Activated naive CD8-positive, alpha-beta T cell treated with anti-CD3 and anti-CD28 coated beads for 36 hours (primary cell): Measurements from ENCODE around the gene TFAP2E. TPM values are rescaled to one million over a fixed set of nuclear protein-coding genes. Genes with fewer than 3 reads are reported as not detected.
A peak's percentile ranks its signal among the peaks of the same experiment; 100 is the strongest.
"Not testable (repeated sequence)": the region's sequence is repeated elsewhere in the genome, so short reads cannot be mapped to it uniquely, and the experiment has no call there.

Source experiments
- DNase-seq: peaks from one replicate; pipeline ENCODE4 v3.0.0; 2021
- H3K27ac Mint-ChIP-seq: one replicate; pipeline ENCODE4 v1.8.0; 2022; ENCODE audit warnings: mild to moderate bottlenecking, moderate library complexity, mixed read lengths
- H3K27me3 Mint-ChIP-seq: one replicate; pipeline ENCODE4 v1.8.0; 2022; ENCODE audit warnings: mild to moderate bottlenecking, mixed read lengths
- H3K36me3 Mint-ChIP-seq: one replicate; pipeline ENCODE4 v1.8.0; 2021; ENCODE audit warnings: mild to moderate bottlenecking, mixed read lengths
- H3K4me1 Mint-ChIP-seq: one replicate; pipeline ENCODE4 v1.8.0; 2021; ENCODE audit warnings: mixed read lengths
- H3K4me3 Mint-ChIP-seq: one replicate; pipeline ENCODE4 v1.8.0; 2022; ENCODE audit warnings: mild to moderate bottlenecking, moderate library complexity, mixed read lengths
- H3K9me3 Mint-ChIP-seq: one replicate; pipeline ENCODE4 v1.8.0; 2022; ENCODE audit warnings: mixed read lengths
- total RNA-seq, 2 experiments: library from RNA; stranded (reverse); gene quantifications; one replicate each; pipeline ENCODE4 v1.2.3, GENCODE V29; 2021

TFAP2E gene
- total RNA-seq, 2 experiments from 2014 or later, result 0.27 to 0.32 TPM

DNA sequence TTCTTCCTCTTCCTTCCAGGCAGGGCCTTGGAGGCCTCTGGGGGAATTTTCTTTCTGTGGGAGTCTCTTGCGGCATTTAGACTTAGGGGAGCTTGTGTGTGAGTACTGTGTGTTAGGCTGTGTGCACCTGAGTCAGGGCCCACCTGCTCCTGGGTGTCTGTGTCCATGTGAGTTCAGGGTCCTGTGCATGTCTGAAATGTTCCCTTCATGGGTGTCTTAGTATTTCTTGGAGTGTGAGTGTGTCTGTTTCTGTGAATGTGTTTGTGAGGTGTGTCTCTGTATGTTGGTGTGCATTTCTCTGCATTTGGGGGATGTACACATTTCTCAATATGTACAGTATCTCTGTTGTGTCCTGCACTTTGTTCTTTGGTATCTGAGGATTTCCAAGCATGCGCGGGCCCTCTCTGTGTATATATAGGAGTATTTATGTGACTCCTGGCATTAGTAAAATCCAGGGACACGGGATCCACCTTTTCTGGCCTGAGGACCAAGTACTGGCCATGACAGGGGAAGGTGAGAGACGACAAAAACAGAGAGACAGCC lies 2.4 kb downstream of the TFAP2E start:
- no peaks in the 10 kb centered on the region for H3K9me3 Mint-ChIP-seq
- DNase-seq, result no peak
- H3K27ac Mint-ChIP-seq, result no peak overlapping the region
- H3K4me1 Mint-ChIP-seq, result peaks cover 17% of the 10 kb centered on the region
- no peak overlapping the region for H3K4me3 Mint-ChIP-seq
- H3K36me3 Mint-ChIP-seq, result no peaks in the 10 kb centered on the region
- H3K27me3 Mint-ChIP-seq, result peaks cover 16% of the 10 kb centered on the region

- Mint-ChIP-seq H3K4me1 (peaks cover 17% of the 10 kb centered on the region), H3K4me3 (peak overlapping the region; percentile 63), H3K36me3 (no peaks in the 10 kb centered on the region), H3K27ac (no peak overlapping the region), H3K27me3 (peaks cover 16% of the 10 kb centered on the region), H3K9me3 (no peaks in the 10 kb centered on the region)
- no peak for DNase-seq
Measured at GRCh38 chr1:35576061-35576765, 3.1 kb downstream of the TFAP2E start.

DNA sequence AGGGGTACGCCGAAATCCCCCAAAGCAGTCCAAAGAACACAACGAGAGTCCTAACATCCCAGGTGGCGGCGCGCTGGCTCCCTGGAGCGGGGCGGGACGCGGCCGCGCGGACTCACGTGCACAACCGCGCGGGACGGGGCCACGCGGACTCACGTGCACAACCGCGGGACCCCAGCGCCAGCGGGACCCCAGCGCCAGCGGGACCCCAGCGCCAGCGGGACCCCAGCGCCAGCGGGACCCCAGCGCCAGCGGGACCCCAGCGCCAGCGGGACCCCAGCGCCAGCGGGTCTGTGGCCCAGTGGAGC lies 3.6 kb downstream of the TFAP2E start:
- Mint-ChIP-seq H3K4me1 (peaks cover 17% of the 10 kb centered on the region), H3K27me3 (peaks cover 16% of the 10 kb centered on the region), H3K4me3 (peak overlapping the region; percentile 63)
- H3K27ac Mint-ChIP-seq, H3K36me3 Mint-ChIP-seq, H3K9me3 Mint-ChIP-seq, DNase-seq: not testable (repeated sequence)

GRCh38 chr1:35577071-35577998 lies 4.2 kb downstream of the TFAP2E start:
- Mint-ChIP-seq H3K9me3 (no peaks in the 10 kb centered on the region), H3K27me3 (peaks cover 16% of the 10 kb centered on the region), H3K4me1 (peaks cover 17% of the 10 kb centered on the region), H3K4me3 (peak overlapping the region; percentile 79), H3K36me3 (no peaks in the 10 kb centered on the region), H3K27ac (peak overlapping the region; percentile 79)
- peak; percentile 71 for DNase-seq

DNA sequence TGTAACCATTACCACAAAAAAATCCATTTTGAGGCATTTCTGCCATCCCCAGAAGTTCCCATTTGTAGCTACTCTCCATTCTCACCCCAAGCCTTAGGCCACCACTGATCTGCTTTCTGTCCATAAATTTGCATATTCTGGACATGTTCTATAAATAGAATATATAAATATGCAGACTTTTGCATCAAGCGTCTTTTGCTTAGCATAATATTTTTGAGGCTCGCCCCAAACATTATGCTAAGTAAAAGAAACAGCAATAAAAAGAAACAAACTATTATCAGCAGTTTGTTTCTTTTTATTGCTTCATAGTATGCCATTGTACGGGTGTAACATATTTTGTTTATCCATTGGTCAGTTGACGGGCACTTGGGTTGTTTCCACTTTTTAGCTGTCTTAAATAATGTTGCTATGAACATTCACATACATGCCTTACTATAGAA lies 7.9 kb downstream of the TFAP2E start:
- no peak for DNase-seq
- Mint-ChIP-seq H3K27me3 (peaks cover 7% of the 10 kb centered on the region), H3K4me3 (no peak overlapping the region), H3K4me1 (peaks cover 17% of the 10 kb centered on the region), H3K9me3 (no peaks in the 10 kb centered on the region), H3K36me3 (no peaks in the 10 kb centered on the region), H3K27ac (no peak overlapping the region)

DNA sequence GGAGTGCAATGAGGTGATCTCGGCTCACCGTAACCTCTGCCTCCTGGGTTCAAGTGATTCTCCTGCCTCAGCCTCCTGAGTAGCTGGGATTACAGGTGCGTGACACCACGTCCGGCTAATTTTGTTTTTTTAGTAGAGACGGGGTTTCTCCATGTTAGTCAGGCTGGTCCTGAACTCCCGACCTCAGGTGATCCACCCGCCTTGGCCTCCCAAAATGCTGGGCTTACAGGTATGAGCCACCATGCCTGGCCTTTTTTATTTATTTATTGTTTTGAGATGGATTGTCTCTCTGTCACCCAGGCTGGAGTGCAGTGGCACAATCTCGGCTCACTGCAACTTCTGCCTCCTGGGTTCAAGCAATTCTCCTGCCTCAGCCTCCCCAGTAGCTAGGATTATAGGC lies 8.5 kb downstream of the TFAP2E start:
- H3K36me3 Mint-ChIP-seq, result not testable (repeated sequence)

DNA sequence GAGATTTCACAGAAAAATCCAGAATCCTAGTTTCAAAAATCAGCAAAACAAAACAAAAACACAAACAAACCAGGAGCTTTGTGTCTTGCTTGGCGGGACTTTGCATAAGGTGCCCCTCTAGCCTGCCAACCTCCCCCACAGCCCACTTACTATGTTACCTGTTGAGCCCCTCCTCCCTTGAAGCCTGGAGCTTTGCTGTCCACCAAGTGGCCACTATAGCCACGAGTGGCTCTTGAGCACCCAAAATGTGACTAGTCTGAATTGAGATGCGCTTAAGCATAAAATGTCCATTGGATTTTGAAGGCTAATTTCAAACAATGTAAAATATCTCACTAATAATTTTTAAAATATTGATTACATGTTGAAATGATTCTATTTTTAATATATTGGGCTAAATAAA lies 12.2 kb downstream of the TFAP2E start:
- Mint-ChIP-seq H3K27me3 (no peaks in the 10 kb centered on the region), H3K4me3 (no peak overlapping the region), H3K9me3 (no peaks in the 10 kb centered on the region)

More for the DNA sequence above, 8.5 kb downstream of the TFAP2E start:
- H3K4me3 Mint-ChIP-seq, H3K9me3 Mint-ChIP-seq, H3K27me3 Mint-ChIP-seq, H3K27ac Mint-ChIP-seq, DNase-seq: not testable (repeated sequence)
- H3K4me1 Mint-ChIP-seq, result peaks cover 11% of the 10 kb centered on the region

DNA sequence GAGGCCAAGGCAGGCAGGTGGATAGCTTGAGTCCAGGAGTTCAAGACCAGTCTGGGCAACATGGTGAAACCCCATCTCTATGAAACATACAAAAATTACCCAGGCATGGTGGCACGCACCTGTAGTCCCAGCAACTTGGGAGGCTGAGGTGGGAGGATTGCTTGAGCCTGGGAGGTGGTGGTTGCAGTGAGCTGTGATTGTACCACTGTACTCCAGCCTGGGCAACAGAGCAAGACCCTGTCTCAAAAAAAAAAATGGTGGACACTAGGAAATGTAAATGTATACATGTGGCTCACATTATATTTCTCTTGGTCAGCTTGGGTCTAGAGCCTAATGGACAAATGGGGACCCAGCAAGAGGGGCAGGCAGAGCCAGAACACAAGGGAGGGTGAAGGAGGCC lies 12.7 kb downstream of the TFAP2E start:
- not testable (repeated sequence) for H3K27ac Mint-ChIP-seq, H3K36me3 Mint-ChIP-seq, H3K27me3 Mint-ChIP-seq, DNase-seq, H3K4me1 Mint-ChIP-seq, H3K9me3 Mint-ChIP-seq, H3K4me3 Mint-ChIP-seq

More for the DNA sequence above, 12.2 kb downstream of the TFAP2E start:
- no peak for DNase-seq
- Mint-ChIP-seq H3K27ac (no peak overlapping the region), H3K4me1 (no peaks in the 10 kb centered on the region), H3K36me3 (peaks cover 2% of the 10 kb centered on the region)

DNA sequence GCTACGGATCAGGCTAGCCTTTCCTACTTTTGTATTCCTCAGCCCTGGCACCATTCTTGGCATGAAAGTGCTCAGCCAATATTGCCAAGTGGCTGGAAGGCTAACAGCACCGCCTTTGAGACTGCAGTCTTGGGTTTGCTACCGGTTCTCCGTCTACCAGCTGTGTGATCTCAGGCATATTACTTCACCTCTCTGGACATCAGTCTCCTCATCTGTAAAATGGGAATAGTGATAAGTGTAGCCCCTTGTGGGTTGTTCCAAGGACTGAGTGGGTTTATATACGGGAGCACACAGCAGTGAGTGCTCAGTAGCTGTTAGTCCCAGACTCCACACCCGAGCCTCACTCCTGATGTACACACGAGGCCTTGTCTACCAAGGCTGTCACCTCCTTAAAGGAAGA lies 13.7 kb downstream of the TFAP2E start:
- Mint-ChIP-seq H3K4me3 (no peak overlapping the region), H3K36me3 (peaks cover 2% of the 10 kb centered on the region), H3K9me3 (no peaks in the 10 kb centered on the region), H3K27me3 (no peaks in the 10 kb centered on the region), H3K27ac (no peak overlapping the region), H3K4me1 (no peaks in the 10 kb centered on the region)
- no peak for DNase-seq

DNA sequence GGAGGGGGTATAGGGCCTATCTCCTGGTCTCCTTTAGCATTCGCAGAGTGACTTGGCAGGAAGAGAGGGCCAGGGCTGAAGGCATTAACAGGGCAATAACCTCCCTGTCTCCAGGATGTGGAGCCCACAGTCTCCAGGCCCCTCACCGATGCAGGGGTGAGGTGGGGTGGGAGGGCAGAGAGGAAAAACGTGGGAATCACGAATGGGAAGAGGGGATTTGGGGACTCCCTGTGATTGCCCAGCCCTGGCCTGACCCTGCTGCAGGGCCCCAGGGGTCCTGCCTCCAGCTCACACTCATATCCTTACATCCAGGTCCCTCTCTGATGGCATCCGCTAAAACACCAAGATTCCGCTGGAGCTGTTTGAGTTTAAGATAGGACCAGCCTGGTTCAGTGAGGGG lies 14.6 kb downstream of the TFAP2E start:
- Mint-ChIP-seq H3K27ac (no peak overlapping the region), H3K4me3 (no peak overlapping the region), H3K4me1 (no peaks in the 10 kb centered on the region), H3K9me3 (no peaks in the 10 kb centered on the region), H3K36me3 (peaks cover 2% of the 10 kb centered on the region), H3K27me3 (no peaks in the 10 kb centered on the region)
- no peak for DNase-seq

GRCh38 chr1:35588197-35588910 lies 15.2 kb downstream of the TFAP2E start:
- peaks cover 1% of the 10 kb centered on the region for H3K4me1 Mint-ChIP-seq
- H3K4me3 Mint-ChIP-seq, result no peak overlapping the region
- H3K27me3 Mint-ChIP-seq, result no peaks in the 10 kb centered on the region
- DNase-seq, result no peak
- H3K27ac Mint-ChIP-seq, result no peak overlapping the region
- H3K9me3 Mint-ChIP-seq, result no peaks in the 10 kb centered on the region
- peaks cover 2% of the 10 kb centered on the region for H3K36me3 Mint-ChIP-seq

DNA sequence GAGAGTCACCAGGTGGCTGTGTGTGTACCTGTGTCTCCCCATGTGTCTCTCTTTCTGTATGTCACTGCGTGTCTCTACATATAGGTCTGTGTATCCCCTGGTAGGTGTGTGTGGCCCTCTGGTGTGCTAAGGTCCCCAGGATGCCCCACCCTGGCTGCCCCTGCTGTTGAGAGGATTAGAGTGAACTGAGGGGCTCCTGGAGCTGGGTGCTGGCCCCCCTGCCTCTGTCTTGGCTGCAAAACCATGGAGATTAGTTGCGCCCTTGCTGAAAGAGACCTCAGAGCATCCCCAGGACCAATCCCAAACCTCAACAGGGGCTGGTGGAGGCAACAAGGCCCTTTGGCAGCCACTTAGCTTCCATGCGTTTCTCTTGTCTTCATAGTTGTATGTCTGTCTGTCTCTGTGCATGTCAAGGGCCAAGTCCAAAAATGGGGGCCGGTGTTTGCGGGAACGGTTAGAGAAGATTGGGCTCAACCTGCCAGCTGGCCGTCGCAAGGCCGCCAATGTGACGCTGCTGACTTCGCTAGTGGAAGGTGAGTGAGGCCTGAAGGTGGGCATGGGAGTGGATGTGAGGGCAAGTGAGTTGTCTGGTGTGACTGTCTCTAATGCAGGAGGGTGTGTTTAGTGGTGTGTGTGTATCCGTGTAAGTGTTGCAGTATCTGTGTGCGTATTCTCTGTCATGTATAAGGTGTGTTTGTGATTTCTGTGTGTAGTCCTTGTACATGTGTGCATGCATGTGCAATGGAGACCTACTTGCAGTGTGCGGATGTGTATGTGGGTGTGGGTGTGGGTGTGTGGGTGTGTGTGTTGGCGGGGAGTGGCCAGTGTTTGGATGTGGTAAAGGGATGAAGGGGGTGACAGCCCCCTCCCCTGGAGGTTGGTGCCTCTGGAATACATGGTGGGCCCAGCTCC lies 16.7 kb downstream of the TFAP2E start:
- no peak overlapping the region for H3K4me3 Mint-ChIP-seq
- DNase-seq, result no peak
- H3K4me1 Mint-ChIP-seq, result peaks cover 2% of the 10 kb centered on the region
- no peaks in the 10 kb centered on the region for H3K9me3 Mint-ChIP-seq
- peaks cover 2% of the 10 kb centered on the region for H3K36me3 Mint-ChIP-seq
- no peak overlapping the region for H3K27ac Mint-ChIP-seq
- no peaks in the 10 kb centered on the region for H3K27me3 Mint-ChIP-seq

GRCh38 chr1:35590476-35591040 lies 17.4 kb downstream of the TFAP2E start:
- Mint-ChIP-seq H3K4me1 (peaks cover 2% of the 10 kb centered on the region), H3K27ac (no peak overlapping the region), H3K9me3 (no peaks in the 10 kb centered on the region), H3K36me3 (peaks cover 2% of the 10 kb centered on the region), H3K4me3 (no peak overlapping the region), H3K27me3 (no peaks in the 10 kb centered on the region)
- no peak for DNase-seq

DNA sequence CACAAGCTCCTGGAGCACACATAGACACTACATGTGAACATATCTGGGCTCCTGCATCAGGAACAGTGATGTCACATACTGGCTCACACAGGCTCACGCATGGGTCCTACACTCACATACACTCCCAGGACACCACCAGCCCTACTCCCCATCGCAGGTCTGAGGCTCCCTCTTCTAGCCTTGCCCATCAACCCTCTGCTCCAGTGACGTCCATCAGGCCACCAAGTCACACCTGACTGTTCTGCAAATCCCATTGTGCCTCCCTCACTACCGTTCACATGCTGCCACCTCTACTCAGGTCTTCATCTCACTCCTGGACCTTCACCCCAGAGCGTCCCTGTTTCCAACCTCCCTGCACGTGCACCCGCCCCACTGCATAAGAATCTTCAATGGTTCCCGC lies 18.1 kb downstream of the TFAP2E start:
- Mint-ChIP-seq H3K4me1 (peaks cover 2% of the 10 kb centered on the region), H3K36me3 (peaks cover 2% of the 10 kb centered on the region), H3K27me3 (no peaks in the 10 kb centered on the region), H3K27ac (no peak overlapping the region), H3K4me3 (no peak overlapping the region), H3K9me3 (no peaks in the 10 kb centered on the region)
- DNase-seq, result no peak
